GM18870 (cell line): Measurements from ENCODE around the gene JAM2.
"Not testable (repeated sequence)": the region's sequence is repeated elsewhere in the genome, so short reads cannot be mapped to it uniquely, and the experiment has no call there.

Experiments
- ATAC-seq: cut with Tn5 transposase; IDR thresholded peaks from one replicate; pipeline ENCODE4 v1.9.1; 2021; ENCODE audit warnings: moderate library complexity; ENCODE audit not compliant: unreplicated experiment

Gene JAM2

DNA sequence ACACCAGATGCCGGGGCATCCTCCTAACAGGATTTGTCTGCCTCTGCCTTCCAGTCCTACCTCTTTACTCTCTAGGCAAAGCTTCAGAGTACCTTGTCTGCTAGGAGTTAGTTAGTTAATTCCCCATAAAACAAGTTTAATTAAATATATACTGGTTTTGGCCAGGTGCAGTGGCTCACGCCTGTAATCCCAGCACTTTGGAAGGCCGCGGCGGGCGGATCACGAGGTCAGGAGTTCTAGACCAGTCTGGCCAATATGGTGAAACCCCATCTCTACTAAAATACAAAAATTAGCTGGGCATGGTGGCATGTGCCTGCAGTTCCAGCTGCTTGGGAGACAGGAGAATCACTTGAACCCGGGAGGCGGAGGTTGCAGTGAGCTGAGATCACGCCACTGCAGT, 75.0 kb downstream of the JAM2 start:
- ATAC-seq, result not testable (repeated sequence)

DNA sequence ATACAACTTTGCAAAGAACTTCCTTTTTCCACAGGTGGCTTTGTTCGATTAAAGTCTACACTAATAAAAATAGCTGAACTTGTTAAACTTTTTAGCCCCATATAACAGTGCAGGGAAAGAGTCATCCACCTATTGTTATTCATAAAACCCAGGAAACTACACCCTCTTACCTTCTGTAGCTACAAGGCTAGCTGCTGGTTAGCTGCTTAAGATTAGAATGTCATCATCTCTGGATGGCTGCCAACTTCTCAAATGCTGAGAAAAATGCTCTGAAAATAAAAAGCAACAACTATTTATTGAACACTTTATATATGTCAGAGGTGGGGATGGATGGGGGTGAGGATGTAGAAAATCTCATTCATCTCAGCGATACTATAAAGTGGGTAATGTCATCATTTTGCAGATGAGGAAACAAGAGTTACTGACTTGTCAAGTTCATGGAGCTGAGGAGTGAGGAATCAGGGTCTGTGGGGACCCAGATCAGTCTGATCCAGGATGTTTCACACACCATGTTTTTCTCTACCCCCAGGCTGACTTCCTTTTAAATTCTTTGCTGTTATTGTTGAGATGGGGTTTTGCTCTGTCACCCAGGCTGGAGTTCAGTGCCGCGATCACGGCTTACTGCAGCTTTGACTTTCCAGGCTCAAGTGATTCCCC, 78.6 kb downstream of the JAM2 start:
- ATAC-seq, result no peak

DNA sequence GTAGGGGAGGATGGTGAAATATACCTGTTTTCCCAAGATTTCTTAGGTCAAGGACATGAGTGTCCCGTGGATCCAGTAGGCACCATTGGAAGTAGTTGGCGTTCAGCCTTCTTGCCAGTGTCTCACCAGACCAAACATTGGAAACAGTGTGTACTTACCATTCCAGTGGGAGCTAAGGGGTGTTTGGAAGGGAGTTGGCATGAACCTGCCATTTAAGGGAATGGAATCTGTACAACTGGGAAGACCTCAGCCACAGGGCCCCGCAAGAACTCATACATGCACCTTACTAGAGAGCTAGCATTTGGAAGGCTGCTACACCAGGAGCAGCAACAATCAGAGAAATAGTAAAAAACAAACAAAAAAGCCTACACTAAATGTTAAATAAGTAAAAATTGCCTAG, 82.9 kb downstream of the JAM2 start:
- no peak for ATAC-seq

DNA sequence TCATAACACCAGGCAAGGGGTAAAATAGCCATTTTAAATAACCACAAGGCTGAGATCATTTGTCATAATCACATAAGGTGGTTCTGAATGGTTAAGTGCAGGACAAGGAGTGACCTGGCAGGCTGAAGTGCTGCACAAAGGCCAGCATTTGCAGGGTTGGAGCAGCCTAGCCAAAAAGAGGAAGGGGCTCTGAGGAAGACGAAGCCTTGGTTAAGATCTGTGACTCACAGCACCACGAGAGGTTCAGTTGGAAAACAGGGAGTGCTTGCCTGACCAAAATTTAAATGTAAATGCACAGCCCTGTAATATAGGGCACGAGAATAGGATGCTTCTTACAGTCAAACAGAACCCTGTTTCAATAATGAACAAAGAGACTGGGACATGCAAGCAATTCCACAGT, 83.6 kb downstream of the JAM2 start:
- ATAC-seq, result no peak

DNA sequence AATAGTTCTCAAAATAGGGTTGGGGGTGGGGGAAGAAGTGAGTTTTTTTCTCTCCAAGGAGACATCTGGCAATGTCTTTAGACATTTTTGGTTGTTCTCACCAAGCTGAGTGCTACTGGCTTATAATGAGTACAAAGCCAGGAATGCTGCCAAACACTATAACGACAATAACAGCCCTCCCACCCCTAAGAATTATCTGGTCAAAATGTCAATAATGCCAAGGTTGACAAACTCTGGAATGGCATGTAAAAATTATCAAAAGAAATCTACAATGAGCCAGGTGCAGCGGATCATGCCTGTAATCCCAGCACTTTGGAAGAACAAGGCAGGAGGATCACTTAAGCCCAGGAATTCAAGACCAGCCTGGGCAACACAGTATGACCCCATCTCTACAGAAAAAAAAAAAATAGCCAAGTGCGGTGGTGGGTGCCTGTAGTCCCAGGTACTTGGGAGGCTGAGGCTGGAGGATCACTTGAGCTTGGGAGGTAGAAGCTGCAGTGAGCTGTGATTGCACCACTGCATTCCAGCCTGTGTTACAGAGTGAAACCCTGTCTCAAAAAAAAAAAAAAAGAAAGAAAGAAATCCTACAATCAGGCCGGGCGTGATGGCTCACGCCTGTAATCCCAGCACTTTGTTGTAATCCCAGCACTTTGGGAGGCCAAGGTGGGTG, 93.2 kb downstream of the JAM2 start:
- ATAC-seq, result no peak

DNA sequence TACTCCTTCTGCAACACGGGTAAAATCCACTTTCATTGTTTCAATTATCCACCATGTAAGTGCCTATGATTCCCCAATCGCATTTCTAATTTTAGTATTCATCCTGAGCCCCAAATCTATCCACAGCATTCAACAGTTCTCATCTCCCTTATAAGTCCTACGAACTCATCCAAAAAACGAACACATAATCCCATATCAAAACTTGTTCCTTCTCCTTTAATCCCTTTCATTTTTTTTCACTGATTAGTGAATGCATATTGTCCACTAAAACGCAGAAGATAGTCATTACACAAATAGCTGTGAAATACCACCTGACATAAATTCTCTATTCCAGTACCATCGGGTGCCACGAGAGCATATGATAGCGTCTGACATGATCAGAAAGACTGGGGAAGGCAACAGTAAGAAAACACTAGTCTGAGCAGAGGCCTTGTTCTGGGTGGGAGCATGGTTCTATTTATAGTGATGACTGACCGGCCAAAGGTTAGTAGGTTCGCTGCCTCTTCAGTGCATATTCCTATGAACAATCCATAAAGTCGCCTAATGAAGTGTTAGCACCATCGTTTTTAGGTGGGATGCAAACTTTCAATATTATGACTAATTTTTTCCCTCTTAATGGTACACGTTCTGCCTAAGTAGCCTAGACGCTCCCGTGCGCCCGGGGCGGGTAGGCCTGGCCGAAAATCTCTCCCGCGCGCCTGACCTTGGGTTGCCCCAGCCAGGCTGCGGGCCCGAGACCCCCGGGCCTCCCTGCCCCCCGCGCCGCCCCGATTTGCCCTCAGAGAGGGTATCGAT, 95.0 kb downstream of the JAM2 start:
- ATAC-seq, result peak; percentile 12

DNA sequence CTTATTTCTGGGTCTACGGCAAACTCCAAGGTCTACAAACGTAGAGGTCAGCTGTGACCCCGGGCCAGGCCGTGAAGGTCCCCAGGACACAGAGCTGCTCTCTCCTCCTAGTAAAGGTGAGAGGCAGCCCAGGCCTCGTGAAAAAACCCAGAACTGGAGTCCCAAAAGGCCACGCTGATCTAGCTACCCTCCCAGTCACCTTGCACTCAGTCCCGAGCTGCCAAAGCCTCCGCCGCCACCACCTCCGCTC, 95.5 kb downstream of the JAM2 start:
- no peak for ATAC-seq

DNA sequence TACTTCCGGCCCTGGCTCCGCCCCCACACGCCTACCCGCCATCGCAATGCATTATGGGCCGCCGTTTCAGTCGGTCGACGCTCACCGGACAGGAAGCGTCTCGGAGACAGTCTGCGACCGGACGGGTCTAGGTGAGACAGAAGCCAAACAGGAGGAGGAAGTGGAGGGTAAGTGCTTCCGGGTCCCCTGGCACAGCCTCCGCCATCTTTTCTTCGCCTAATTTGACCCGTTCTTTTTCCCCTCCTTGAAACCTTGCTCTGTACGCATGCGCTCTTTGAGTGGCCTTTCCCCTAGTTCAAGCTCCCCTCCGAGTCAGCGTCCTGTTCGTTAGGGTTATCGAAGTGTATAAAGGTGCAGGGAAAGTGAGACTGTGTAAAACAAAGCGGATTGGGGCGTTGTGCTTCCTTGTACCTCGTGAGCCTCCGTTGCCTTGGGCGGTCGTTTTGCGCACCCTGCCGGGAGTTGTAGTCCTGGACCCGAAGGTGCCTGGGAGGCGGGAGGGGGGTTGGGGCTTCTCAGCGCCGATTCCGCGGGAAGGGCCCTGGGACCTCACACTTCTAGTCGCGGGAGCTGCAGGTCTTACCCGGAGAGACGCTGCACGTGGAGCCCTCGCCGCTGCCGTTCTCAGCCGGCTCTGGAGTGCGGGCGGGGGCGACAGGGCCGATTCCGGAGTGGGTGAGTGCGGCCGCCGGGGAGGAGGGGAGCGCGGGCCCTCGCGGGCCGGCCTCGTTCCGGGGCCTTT, 96.0 kb downstream of the JAM2 start, which contains the start of the genes ATP5PF and GABPA:
ATP5PF (minus strand) TSS at position 1 of the 742 bp plus-strand sequence. CDS start 5,110 bp downstream, outside the sequence.
GABPA (plus strand) TSS at position 69 of the 742 bp plus-strand sequence. CDS start 6,627 bp downstream, outside the sequence.
- peak; percentile 90 for ATAC-seq

DNA sequence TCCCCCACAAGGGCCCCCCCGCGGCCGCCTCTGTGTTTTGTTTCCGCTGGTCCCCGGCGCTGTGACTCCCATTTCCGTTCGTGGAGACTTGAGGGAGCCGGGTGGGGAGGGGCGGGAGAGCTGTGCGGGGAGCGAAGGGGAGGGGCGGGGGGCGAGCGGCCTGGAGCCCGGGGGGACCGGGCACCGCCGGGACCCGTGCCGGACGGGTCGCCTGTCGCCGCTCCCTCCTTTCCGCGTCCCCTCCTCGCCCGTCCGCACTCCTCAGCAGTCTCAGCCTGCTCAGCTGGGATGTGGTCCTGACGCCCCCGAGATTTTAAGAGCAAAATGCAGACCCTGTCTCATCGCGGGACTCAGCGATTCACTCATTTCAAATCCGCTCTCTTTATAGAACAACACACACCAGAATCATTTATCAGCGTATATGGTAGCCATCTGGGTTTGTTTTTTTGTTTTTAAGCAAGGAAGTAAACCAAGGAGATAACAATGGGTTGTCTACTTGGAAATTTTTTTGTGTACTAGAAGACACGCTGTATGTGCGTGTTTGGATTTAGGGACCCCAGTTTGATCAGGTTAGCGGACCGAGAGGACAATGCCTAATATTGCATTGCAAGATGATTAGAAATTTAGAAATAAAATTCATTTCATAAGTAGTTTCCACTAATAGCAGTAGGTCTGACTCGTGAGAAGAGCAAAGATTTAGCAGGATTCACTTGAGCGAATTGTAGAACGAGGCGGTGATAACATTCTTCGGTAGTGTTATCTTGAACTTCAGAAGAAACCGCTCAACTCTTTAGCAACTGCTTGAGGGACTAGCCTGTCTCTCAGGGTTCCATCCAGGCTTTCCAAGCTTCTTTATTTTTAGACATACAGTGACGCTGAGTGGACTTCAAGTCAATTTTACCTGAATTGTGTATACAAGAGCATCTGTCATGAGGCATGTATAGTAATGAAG, 96.9 kb downstream of the JAM2 start:
- peak; percentile 3 for ATAC-seq

DNA sequence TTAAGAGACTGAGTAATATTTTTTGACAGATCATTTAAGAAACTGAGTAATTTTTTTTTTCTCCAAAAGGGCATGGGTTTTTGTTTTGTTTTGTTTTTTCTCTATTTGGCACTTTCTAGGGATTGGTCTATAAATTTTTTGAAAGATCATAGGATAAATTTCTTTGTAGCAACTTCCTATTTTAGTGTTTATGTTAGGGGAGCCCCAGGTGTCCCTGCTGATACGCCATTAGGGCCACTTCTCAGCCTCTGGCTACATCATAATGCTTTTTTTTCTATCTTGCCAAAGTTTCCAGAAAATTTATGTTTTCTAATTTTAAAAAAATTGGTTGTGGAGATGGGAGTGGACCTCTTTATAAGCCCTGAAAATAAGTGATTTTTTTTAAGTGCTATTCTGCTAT, 98.4 kb downstream of the JAM2 start:
- ATAC-seq, result no peak

DNA sequence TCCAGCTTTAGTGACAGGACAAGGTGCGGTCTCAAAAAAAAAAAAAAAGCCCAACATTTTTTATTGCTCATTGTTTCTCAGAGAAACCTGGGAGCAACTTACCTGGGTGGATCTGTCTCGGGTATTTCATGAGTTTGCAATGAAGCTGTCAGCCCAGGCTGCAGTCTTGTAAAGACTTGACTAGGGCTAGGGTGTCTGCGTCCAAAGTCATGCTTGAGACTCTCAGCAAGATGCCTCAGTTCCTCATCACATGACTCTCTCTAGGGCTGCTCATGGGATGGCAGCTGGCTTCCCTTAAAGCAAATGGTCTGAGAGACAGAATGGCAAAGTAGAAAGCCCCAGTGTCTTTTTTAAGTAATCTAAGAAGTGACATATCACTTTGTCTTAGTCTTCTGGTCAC, 103.8 kb downstream of the JAM2 start:
- ATAC-seq, result no peak

DNA sequence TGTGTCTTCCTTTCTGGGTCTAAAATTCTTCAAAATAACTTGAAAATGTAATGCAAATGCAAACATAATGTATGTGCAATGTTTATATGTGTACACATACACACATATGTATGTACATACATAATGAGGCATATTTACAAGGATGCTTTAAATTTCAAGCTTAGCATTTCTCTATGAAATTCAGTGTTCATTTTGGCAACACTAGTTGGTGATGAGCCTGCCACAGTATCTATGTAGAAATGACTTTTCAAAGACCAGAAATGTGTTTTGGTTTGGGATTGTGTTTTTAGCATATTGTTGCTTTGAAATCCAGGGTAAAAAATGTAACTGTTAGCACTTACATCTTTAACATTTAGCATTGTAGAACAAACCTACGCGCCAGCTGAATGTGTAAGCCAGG, 105.8 kb downstream of the JAM2 start:
- ATAC-seq, result no peak

DNA sequence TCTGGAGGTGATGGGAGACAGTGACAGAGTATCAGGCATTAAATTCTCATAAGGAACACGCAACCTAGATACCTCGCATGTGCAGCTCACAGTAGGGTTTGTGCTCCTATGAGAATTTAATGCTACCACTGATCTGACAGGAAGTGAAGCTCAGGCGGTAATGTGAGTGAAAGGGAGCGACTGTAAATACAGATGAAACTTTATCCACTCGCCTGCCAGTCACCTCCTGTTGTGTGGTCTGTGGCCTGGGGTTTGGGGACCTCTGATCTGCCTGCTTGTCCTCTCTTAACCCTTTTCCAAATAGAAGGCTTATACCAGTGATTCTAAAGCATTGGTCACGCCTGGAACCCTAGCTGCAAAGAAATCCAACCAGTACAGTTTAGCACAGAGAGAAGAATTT, 111.0 kb downstream of the JAM2 start:
- no peak for ATAC-seq

DNA sequence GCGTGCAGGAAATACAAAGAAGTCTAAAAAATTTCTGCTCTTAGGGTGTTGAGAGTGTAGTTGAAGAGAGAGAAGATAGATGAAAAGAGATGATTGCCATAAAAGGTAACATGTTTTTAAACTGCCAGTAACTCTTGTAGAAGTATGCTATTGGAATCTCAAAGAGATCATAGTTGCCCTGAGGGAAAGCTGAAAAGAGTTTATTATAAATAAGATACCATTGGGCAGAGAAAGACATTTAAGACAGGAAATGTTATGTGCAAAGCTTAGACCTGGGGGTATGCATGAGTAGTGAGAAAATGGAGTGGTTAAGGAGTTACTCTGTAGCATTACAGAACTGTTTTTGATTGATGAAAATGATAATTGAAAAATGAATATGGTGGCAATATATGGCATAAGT, 113.4 kb downstream of the JAM2 start:
- ATAC-seq, result no peak

DNA sequence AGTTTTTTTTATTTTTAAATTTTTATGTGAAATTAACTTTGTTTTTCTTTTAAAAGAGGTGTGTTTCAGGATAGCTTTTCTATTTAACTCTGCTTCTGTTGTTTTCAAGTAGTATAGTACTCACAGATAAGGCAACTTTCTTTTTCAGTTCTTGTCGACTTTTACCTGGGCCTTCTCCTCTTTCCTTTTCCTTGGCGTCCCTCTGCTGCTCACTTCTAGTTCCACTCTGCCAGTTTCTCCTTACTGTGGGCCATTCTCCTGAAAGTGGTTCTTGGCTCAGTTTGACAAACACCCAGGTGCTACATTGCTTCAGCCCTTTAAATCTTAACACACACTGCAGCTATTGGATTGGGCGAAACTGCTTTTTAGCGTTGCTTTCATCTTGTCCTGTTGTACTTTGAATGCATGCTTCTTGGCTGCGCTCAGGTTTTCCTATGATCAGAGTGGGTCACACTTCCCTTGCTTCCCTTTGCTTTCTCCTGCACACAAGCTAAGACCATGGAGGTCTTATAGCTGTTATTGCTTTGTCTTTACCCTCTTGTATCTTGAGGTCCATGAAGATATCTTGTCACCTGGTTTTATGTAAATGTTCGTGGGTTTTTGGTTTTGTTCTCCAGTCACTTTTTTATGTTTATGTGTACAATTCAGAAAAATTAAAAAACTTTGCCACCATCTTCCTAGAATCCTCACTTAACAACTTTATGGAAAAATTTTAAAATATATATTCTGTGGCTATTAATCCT, 117.3 kb downstream of the JAM2 start:
- no peak for ATAC-seq

DNA sequence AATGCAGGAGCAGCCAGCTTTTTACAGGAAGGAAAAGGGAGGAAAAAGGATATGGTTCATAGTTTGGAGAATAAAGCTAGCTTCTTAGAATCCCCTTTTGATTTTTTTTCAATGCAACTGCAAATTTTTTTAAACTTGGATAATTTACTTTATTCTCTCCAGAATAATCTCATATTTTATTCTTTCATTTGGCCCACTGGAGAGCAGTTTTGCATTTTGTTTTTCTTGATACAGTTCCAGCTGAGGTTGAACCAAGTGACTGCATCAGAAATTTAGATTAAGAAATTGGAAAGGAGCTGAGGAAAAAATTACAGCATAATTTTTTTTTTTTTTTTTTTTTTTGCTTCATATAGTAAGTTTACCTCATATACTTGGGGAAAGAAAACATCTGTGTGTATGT, 118.5 kb downstream of the JAM2 start:
- ATAC-seq, result no peak

DNA sequence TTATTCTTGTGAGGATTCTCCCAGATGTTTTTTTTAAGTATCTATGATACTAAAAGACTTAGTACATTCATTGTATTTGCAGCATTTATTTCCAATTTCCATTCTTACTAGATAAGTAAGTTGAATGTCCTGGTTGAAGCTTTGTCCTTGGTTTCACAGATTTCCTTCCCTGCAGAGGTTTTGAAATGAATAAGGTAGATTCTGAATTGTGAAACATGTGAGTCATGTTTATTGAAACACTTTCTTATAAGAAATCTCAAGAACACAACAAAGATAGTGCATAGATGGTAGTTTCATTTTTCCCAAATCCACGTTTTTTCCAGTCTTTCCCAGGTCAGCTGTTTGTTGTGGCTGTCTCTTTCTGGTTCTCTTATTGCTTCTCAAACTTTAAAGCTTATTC, 120.5 kb downstream of the JAM2 start:
- no peak for ATAC-seq

DNA sequence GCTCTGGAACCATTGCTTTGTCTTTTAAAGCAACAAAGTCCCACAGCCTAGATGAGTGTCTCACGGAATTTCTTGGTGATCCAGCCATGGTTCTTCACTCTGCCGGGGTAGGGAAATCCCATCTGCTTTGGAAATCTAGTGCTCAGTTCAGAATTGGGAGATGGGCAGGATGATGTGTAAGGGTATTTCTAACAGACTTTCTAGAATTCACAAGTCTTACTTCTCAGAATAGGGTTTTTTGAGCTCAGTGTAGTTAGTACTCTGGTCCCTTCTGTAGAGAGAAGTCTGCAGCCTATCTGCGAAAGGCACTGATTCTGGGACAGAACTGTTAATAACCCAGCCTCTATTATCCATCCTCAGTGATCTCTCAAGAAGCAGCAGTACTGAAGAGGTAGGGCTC, 121.0 kb downstream of the JAM2 start:
- no peak for ATAC-seq

DNA sequence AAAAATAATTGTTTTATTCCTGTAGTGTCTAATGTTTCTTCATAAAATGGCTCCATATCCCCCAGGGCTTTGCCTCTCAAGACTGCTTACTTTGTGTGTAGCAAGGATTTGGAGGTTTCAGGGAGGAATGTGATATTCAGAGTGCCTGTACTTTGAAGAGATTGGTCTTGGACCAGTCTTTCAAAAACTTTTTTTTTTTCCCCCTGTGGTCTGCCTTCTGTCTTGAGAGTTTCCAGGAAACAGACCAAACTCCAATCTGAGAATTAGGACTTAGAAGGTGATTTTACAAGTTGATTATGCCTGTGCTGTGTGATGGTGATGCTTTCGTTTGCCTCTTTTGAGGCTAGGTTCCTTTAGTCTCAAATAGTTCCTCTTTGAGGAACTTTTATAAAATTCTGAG, 121.6 kb downstream of the JAM2 start:
- no peak for ATAC-seq

DNA sequence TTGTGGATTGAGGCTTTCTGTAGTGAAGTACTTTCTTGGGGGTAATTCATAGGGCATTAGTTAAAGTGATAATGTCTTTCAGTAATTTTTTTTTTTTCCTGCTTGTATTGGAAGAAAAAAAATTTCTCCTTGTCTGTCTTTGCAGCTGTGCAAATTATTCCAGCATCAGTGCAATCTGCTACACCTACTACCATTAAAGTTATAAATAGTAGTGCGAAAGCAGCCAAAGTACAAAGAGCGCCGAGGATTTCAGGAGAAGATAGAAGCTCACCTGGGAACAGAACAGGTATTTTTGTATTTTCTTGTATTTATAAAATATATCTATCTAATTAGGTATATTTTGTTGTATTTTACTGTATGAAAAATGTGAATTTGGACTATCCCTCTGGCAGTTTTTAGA, 125.0 kb downstream of the JAM2 start:
- ATAC-seq, result no peak
